Measurements from ENCODE around the gene ZNF562.
"Not testable (repeated sequence)": the region's sequence is repeated elsewhere in the genome, so short reads cannot be mapped to it uniquely, and the experiment has no call there.

DNA sequence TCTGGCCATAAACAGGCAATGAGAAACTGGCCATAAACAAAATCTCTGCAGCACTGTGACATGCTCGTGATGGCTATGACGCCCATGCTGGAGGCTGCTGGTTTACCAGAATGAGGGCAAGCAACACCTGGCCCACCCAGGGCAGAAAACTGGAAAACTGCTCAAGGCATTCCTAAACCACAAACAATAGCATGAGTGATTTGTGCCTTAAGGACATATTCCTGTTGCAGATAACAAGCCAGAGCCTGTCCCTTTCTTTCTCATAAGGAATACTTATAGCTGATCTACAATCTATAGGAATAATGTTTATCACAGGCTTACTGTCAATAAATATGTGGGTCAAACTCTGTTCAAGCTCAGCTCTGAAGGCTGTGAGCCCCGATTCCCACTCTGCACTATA, 23.4 kb downstream of the ZNF562 start:
- TF ChIP-seq CTCF, POLR2A, POLR2AphosphoS5 (IDR thresholded peaks at IDR 0.05): not testable (repeated sequence)

Data from prostate gland (tissue), 2 donors.